ENCODE measurements around the gene TLN1. TPM values are rescaled to one million over a fixed set of nuclear protein-coding genes. Genes with fewer than 3 reads are reported as not detected.

TLN1 gene
- total RNA-seq, 1 experiment from 2014 or later: 109 TPM

DNA sequence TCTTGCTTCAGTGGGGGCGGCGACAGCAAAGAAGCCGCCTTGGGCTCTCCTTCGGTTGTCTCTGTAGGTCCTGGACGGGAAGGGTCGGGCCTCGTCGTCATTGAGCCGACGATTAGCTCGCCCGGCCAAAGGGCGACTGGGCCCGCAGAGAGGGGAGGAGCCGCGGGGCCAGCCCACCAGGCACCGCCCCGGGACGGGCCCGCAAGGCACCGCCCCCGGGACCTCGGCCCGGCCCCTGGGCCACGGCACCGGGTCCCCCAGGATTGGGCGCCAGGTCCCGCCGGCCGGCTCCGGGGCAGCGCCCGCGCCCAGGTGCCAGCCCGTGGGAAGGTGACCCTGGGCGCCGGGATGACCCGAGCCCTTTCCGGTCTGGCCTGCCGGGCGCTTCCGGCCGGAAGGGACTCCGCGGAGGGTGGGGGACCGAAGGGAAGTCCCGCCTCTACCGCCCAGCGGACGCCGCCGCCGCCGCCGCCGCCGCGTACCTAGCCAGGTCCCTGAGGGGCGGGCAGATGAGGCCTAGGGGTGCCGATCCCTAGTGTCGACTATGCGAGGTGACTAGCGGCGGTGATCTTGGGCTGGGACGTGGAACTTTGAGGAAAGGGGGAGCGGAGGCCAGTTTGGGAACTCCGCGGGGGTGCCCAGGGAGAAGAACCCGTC is 17.0 kb upstream of the TLN1 start, which contains the start of the genes GBA2 and RGP1:
Gene GBA2, minus strand, starts transcription at position 371 of the 657 bp plus-strand sequence. CDS start 524 bp downstream, outside the sequence.
Gene RGP1, plus strand, starts transcription at position 430 of the 657 bp plus-strand sequence. CDS start 469 bp downstream, outside the sequence.
- Mint-ChIP-seq H3K4me3 (peak within 1 kb of the TSS; percentile 92), H3K4me1 (peaks cover 27% of the 10 kb centered on the region), H3K27me3 (ENCODE audit: low read depth) (no peaks in the 10 kb centered on the region), H3K27ac (peak within 1 kb of the TSS; percentile 74), H3K9me3 (no peaks in the 10 kb centered on the region), H3K36me3 (peaks cover 40% of the 10 kb centered on the region)
- TF ChIP-seq ZNF138 (CRISPR knock-in tag; conservative IDR thresholded peaks at IDR 0.05) (no peak), RELA (CRISPR knock-in tag; IDR thresholded peaks at IDR 0.05; ENCODE audit: borderline replicate concordance) (0 out of 2 replicates have a peak, but pooled peaks have one; percentile 71), NFE2L1 (CRISPR knock-in tag; IDR thresholded peaks at IDR 0.05) (no peak), TEAD1 (CRISPR knock-in tag; IDR thresholded peaks at IDR 0.05) (no peak), GRHL2 (CRISPR knock-in tag; IDR thresholded peaks at IDR 0.05; ENCODE audit: insufficient replicate concordance, severe bottlenecking) (no peak), ETV6 (CRISPR knock-in tag; IDR thresholded peaks at IDR 0.05) (peak; percentile 37; the same call in 1 of the 2 replicates), MXD4 (CRISPR knock-in tag; IDR thresholded peaks at IDR 0.05; ENCODE audit: borderline replicate concordance) (no peak), FOXK1 (CRISPR knock-in tag; IDR thresholded peaks at IDR 0.05) (peak; percentile 52; the same call in 1 of the 2 replicates), ELF4 (CRISPR knock-in tag; IDR thresholded peaks at IDR 0.05; ENCODE audit: low read depth) (0 out of 2 replicates have a peak, but pooled peaks have one; percentile 8), ZNF121 (CRISPR knock-in tag; IDR thresholded peaks at IDR 0.05) (no peak), ESRRA (CRISPR knock-in tag; IDR thresholded peaks at IDR 0.05; ENCODE audit: borderline replicate concordance) (peak; percentile 73; the same call in 1 of the 2 replicates), KAT7 (CRISPR knock-in tag; IDR thresholded peaks at IDR 0.05; ENCODE audit: borderline replicate concordance) (peak; percentile 51; the same call in 1 of the 2 replicates), GABPB1 (CRISPR knock-in tag; IDR thresholded peaks at IDR 0.05) (peak; percentile 51; the same call in 1 of the 2 replicates)
- TF ChIP-seq, protein P1, sequence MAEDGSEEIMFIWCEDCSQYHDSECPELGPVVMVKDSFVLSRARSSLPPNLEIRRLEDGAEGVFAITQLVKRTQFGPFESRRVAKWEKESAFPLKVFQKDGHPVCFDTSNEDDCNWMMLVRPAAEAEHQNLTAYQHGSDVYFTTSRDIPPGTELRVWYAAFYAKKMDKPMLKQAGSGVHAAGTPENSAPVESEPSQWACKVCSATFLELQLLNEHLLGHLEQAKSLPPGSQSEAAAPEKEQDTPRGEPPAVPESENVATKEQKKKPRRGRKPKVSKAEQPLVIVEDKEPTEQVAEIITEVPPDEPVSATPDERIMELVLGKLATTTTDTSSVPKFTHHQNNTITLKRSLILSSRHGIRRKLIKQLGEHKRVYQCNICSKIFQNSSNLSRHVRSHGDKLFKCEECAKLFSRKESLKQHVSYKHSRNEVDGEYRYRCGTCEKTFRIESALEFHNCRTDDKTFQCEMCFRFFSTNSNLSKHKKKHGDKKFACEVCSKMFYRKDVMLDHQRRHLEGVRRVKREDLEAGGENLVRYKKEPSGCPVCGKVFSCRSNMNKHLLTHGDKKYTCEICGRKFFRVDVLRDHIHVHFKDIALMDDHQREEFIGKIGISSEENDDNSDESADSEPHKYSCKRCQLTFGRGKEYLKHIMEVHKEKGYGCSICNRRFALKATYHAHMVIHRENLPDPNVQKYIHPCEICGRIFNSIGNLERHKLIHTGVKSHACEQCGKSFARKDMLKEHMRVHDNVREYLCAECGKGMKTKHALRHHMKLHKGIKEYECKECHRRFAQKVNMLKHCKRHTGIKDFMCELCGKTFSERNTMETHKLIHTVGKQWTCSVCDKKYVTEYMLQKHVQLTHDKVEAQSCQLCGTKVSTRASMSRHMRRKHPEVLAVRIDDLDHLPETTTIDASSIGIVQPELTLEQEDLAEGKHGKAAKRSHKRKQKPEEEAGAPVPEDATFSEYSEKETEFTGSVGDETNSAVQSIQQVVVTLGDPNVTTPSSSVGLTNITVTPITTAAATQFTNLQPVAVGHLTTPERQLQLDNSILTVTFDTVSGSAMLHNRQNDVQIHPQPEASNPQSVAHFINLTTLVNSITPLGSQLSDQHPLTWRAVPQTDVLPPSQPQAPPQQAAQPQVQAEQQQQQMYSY (CRISPR knock-in tag; IDR thresholded peaks at IDR 0.05): no peak
- TF ChIP-seq, protein P2, sequence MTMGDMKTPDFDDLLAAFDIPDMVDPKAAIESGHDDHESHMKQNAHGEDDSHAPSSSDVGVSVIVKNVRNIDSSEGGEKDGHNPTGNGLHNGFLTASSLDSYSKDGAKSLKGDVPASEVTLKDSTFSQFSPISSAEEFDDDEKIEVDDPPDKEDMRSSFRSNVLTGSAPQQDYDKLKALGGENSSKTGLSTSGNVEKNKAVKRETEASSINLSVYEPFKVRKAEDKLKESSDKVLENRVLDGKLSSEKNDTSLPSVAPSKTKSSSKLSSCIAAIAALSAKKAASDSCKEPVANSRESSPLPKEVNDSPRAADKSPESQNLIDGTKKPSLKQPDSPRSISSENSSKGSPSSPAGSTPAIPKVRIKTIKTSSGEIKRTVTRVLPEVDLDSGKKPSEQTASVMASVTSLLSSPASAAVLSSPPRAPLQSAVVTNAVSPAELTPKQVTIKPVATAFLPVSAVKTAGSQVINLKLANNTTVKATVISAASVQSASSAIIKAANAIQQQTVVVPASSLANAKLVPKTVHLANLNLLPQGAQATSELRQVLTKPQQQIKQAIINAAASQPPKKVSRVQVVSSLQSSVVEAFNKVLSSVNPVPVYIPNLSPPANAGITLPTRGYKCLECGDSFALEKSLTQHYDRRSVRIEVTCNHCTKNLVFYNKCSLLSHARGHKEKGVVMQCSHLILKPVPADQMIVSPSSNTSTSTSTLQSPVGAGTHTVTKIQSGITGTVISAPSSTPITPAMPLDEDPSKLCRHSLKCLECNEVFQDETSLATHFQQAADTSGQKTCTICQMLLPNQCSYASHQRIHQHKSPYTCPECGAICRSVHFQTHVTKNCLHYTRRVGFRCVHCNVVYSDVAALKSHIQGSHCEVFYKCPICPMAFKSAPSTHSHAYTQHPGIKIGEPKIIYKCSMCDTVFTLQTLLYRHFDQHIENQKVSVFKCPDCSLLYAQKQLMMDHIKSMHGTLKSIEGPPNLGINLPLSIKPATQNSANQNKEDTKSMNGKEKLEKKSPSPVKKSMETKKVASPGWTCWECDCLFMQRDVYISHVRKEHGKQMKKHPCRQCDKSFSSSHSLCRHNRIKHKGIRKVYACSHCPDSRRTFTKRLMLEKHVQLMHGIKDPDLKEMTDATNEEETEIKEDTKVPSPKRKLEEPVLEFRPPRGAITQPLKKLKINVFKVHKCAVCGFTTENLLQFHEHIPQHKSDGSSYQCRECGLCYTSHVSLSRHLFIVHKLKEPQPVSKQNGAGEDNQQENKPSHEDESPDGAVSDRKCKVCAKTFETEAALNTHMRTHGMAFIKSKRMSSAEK (CRISPR knock-in tag; IDR thresholded peaks at IDR 0.05; ENCODE audit: borderline replicate concordance): no peak
- TF ChIP-seq, protein P3, sequence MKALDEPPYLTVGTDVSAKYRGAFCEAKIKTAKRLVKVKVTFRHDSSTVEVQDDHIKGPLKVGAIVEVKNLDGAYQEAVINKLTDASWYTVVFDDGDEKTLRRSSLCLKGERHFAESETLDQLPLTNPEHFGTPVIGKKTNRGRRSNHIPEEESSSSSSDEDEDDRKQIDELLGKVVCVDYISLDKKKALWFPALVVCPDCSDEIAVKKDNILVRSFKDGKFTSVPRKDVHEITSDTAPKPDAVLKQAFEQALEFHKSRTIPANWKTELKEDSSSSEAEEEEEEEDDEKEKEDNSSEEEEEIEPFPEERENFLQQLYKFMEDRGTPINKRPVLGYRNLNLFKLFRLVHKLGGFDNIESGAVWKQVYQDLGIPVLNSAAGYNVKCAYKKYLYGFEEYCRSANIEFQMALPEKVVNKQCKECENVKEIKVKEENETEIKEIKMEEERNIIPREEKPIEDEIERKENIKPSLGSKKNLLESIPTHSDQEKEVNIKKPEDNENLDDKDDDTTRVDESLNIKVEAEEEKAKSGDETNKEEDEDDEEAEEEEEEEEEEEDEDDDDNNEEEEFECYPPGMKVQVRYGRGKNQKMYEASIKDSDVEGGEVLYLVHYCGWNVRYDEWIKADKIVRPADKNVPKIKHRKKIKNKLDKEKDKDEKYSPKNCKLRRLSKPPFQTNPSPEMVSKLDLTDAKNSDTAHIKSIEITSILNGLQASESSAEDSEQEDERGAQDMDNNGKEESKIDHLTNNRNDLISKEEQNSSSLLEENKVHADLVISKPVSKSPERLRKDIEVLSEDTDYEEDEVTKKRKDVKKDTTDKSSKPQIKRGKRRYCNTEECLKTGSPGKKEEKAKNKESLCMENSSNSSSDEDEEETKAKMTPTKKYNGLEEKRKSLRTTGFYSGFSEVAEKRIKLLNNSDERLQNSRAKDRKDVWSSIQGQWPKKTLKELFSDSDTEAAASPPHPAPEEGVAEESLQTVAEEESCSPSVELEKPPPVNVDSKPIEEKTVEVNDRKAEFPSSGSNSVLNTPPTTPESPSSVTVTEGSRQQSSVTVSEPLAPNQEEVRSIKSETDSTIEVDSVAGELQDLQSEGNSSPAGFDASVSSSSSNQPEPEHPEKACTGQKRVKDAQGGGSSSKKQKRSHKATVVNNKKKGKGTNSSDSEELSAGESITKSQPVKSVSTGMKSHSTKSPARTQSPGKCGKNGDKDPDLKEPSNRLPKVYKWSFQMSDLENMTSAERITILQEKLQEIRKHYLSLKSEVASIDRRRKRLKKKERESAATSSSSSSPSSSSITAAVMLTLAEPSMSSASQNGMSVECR (CRISPR knock-in tag; IDR thresholded peaks at IDR 0.05; ENCODE audit: borderline replicate concordance): peak; percentile 70; the same call in 1 of the 2 replicates
- ChIA-PET POLR2A (interaction anchor here (1.0 to 2.1 kb wide), 4 partner anchors 17 to 65 kb away, joined by 3 to 13 read pairs (median 4); partner anchors contain the start of genes CREB3 and TLN1), CTCF (interaction anchor here (0.7 to 4.1 kb wide), 21 partner anchors 8 to 197 kb away, joined by 3 to 27 read pairs (median 5); partner anchors contain the start of genes ARHGEF39, CREB3, HINT2 and TLN1)
- DNase-seq (ENCODE audit: low spot score) (peak; percentile 83), ATAC-seq (peak; percentile 84)

Measured in WTC11 (cell line).